SK-N-SH (cell line): ENCODE data around the gene BMP6. TPM values are rescaled to one million over a fixed set of nuclear protein-coding genes. Genes with fewer than 3 reads are reported as not detected.

Experiments
- CTCF ChIA-PET: fragments of 300-600, 350-600 bp; formaldehyde crosslinking; extraction: SDS; loops from one replicate; lab custom pipeline; 2021; lab: Yijun Ruan, JAX
- POLR2A ChIA-PET: fragments of 350-600 bp; sonication (Branson Sonifier 250); formaldehyde crosslinking; extraction: SDS; loops from one replicate; lab custom pipeline; 2020; ENCODE audit warnings: antibody characterized with exemption, inconsistent platforms; lab: Yijun Ruan, JAX
- DNase-seq: peaks from one replicate; pipeline ENCODE4 v3.0.0; 2012
- H2AFZ ChIP-seq: fragments of 200-600 bp; sonication (generic); 2 replicates; pipeline ENCODE4 v1.8.1; 2016; ENCODE audit warnings: antibody characterized with exemption, mild to moderate bottlenecking, low read depth
- H3F3A ChIP-seq: fragments of 200-600 bp; sonication (generic); replicated peaks from 2 replicates; pipeline ENCODE3; 2016; ENCODE audit warnings: antibody characterized with exemption, mild to moderate bottlenecking; ENCODE audit not compliant: insufficient read depth
- H3K27ac ChIP-seq, 2 experiments: fragments of 200-500 bp in 1 of 2; fragments of 200-600 bp in 1 of 2; sonication (Bioruptor generic) in 1 of 2; sonication (generic), shearing (Covaris generic) in 1 of 2; 2 replicates each; pipeline versions ENCODE4 v1.5.1 to v1.6.1; 2014 to 2016; ENCODE audit warnings: low read depth in 2 of 2, inconsistent platforms in 1 of 2, low read length in 1 of 2, mild to moderate bottlenecking in 1 of 2, mixed read lengths in 1 of 2
- H3K27me3 ChIP-seq: fragments of 200-600 bp; sonication (generic), shearing (Covaris generic); 2 replicates; pipeline ENCODE4 v1.6.1; 2016; ENCODE audit warnings: mixed run types; ENCODE audit not compliant: insufficient read depth
- H3K36me3 ChIP-seq, 2 experiments: fragments of 200-500 bp in 1 of 2; fragments of 200-600 bp in 1 of 2; sonication (Bioruptor generic) in 1 of 2; sonication (generic) in 1 of 2; replicated peaks in 1 of 2; 2 replicates each; pipeline versions ENCODE3 to v1.5.1; 2014 to 2016; ENCODE audit warnings: low read length in 1 of 2, mild to moderate bottlenecking in 1 of 2; ENCODE audit not compliant: insufficient read depth in 2 of 2, control insufficient read depth in 1 of 2
- H3K4me1 ChIP-seq, 2 experiments: fragments of 200-500 bp in 1 of 2; fragments of 200-600 bp in 1 of 2; sonication (Bioruptor generic) in 1 of 2; sonication (generic), shearing (Covaris generic) in 1 of 2; 2 replicates each; pipeline versions ENCODE4 v1.5.1 to v1.6.1; 2014 to 2016; ENCODE audit warnings: low read depth in 1 of 2, low read length in 1 of 2, mixed run types in 1 of 2; ENCODE audit not compliant: insufficient read depth in 2 of 2, control insufficient read depth in 1 of 2
- H3K4me2 ChIP-seq: fragments of 200-600 bp; sonication (generic), shearing (Covaris generic); 2 replicates; pipeline ENCODE4 v1.6.1; 2017; ENCODE audit warnings: mixed run types
- H3K4me3 ChIP-seq, 2 experiments: fragments of 200-500 bp in 1 of 2; fragments of 200-600 bp in 1 of 2; sonication (Bioruptor generic) in 1 of 2; sonication (generic), shearing (Covaris generic) in 1 of 2; 2 replicates each; pipeline versions ENCODE4 v1.5.1 to v1.8.1; 2014 to 2016; ENCODE audit warnings: low read depth in 2 of 2, inconsistent platforms in 1 of 2, low read length in 1 of 2, mild to moderate bottlenecking in 1 of 2, mixed read lengths in 1 of 2, moderate library complexity in 1 of 2
- H3K79me2 ChIP-seq: fragments of 200-600 bp; sonication (generic); 2 replicates; pipeline ENCODE4 v1.8.1; 2017; ENCODE audit warnings: mild to moderate bottlenecking; ENCODE audit not compliant: insufficient read depth
- H3K9ac ChIP-seq: fragments of 200-600 bp; sonication (generic); 2 replicates; pipeline ENCODE4 v1.6.1; 2017; ENCODE audit warnings: mixed run types
- H3K9me2 ChIP-seq: fragments of 200-600 bp; sonication (generic); 2 replicates; pipeline ENCODE4 v1.6.1; 2017; ENCODE audit warnings: mixed run types
- H3K9me3 ChIP-seq: fragments of 200-600 bp; sonication (generic); 2 replicates; pipeline ENCODE4 v1.6.1; 2017; ENCODE audit warnings: mixed run types, mild to moderate bottlenecking, moderate library complexity
- H4K20me1 ChIP-seq: fragments of 200-600 bp; sonication (generic); 2 replicates; pipeline ENCODE4 v1.6.1; 2017; ENCODE audit warnings: mild to moderate bottlenecking, mixed run types; ENCODE audit not compliant: insufficient read depth
- EP300 ChIP-seq, 2 experiments: IDR thresholded peaks; 2 replicates each; pipeline versions ENCODE4 v1.4.0 to v1.6.1; 2012; ENCODE audit warnings: borderline replicate concordance in 1 of 2, low read depth in 1 of 2, low read length in 1 of 2
- EZH2phosphoT487 ChIP-seq: fragments of 200-600 bp; sonication (generic); IDR thresholded peaks from 2 replicates; pipeline ENCODE4 v1.6.1; 2017; ENCODE audit warnings: low read depth, mixed run types, mild to moderate bottlenecking, antibody characterized with exemption, moderate library complexity, borderline replicate concordance
- FOXJ3 ChIP-seq: sonication (generic); formaldehyde crosslinking; IDR thresholded peaks from 2 replicates; pipeline ENCODE4 v1.5.1; 2020; ENCODE audit warnings: mild to moderate bottlenecking, missing genetic modification reagents
- IRF3 ChIP-seq: fragments of 150-350 bp; IDR thresholded peaks from 2 replicates; pipeline ENCODE4 v1.6.1; 2016; ENCODE audit warnings: mild to moderate bottlenecking, low read depth, low read length
- NFIC ChIP-seq: IDR thresholded peaks from 2 replicates; pipeline ENCODE4 v1.4.0; 2012; ENCODE audit warnings: borderline replicate concordance
- NRF1 ChIP-seq: IDR thresholded peaks from 2 replicates; pipeline ENCODE4 v1.6.1; 2012; ENCODE audit warnings: low read depth, mild to moderate bottlenecking, low read length
- RFX5 ChIP-seq: IDR thresholded peaks from 2 replicates; pipeline ENCODE4 v1.6.1; 2012; ENCODE audit warnings: mild to moderate bottlenecking, improper control_type of control experiment, low read length
- TCF12 ChIP-seq: IDR thresholded peaks from 2 replicates; pipeline ENCODE4 v1.4.0; 2012
- ZBTB33 ChIP-seq: IDR thresholded peaks from 2 replicates; pipeline ENCODE4 v1.4.0; 2012; ENCODE audit warnings: low read depth, borderline replicate concordance
- WGBS: methylation state at CpG from one replicate; pipeline ENCODE4 v1.1.6; 2017; ENCODE audit warnings: low lambda C conversion rate; 5-methylcytosine and 5-hydroxymethylcytosine counted together
- polyA plus RNA-seq, 3 experiments: library from polyadenylated mRNA; depleted of rRNA; stranded (reverse); fragments of >200 nt; gene quantifications; 2 replicates each; pipeline ENCODE4 v1.2.3, GENCODE V29; 2012
- TF ChIP-seq, protein P1 (sequence below): IDR thresholded peaks from 2 replicates; pipeline ENCODE4 v1.4.0; 2012; ENCODE audit warnings: low read depth, borderline replicate concordance
- TF ChIP-seq, protein P2 (sequence below): IDR thresholded peaks from 2 replicates; pipeline ENCODE4 v1.6.1; 2012; ENCODE audit warnings: mild to moderate bottlenecking, low read depth, low read length, moderate library complexity

Gene BMP6
- polyA plus RNA-seq, 1 of the 3 experiments (the other 2 are of a cell fraction): not detected

DNA sequence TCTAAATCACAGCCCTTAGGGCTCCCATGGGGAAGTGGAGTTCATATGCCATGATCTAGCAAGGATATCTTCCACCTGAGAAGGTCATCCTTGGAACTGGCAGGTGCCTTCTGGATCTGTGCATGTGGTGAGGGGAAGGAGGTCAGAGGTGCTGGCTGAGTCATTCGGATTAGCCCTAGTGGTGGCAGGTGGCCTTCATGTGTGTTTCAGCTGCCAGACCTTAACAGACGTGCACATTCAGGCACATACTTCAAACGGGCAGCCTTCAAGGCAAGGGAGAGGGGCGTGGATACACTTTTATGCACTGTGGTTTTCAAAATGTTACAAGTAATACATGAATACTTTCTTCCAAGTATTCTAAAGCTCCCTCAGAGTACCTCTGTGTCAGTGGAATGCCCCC lies 51.2 kb downstream of the BMP6 start:
- H3K9me3 ChIP-seq: no peaks in the 10 kb centered on the region
- no peak overlapping the region for H3K9ac ChIP-seq
- no peaks in the 10 kb centered on the region for H3K36me3 ChIP-seq
- no peak for TF ChIP-seq EZH2phosphoT487
- TF ChIP-seq, protein P1, sequence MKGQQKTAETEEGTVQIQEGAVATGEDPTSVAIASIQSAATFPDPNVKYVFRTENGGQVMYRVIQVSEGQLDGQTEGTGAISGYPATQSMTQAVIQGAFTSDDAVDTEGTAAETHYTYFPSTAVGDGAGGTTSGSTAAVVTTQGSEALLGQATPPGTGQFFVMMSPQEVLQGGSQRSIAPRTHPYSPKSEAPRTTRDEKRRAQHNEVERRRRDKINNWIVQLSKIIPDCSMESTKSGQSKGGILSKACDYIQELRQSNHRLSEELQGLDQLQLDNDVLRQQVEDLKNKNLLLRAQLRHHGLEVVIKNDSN: no peak
- WGBS: 16% methylated on average over 4 of the region's 4 CpGs
- no peak overlapping the region for H3K4me2 ChIP-seq
- H3K4me3 ChIP-seq: no peak overlapping the region
- H3K79me2 ChIP-seq: no peaks in the 10 kb centered on the region
- peaks cover 57% of the 10 kb centered on the region; the same call in 1 of the 2 replicates for H3K27me3 ChIP-seq
- no peak overlapping the region for H3K27ac ChIP-seq
- ChIA-PET CTCF (no interaction called here), POLR2A (no interaction called here)
- no peaks in the 10 kb centered on the region for H3K9me2 ChIP-seq
- no peaks in the 10 kb centered on the region for H3K4me1 ChIP-seq
- DNase-seq: no peak
- H3F3A ChIP-seq: no peaks in the 10 kb centered on the region
- no peak overlapping the region for H2AFZ ChIP-seq
- no peaks in the 10 kb centered on the region for H4K20me1 ChIP-seq

DNA sequence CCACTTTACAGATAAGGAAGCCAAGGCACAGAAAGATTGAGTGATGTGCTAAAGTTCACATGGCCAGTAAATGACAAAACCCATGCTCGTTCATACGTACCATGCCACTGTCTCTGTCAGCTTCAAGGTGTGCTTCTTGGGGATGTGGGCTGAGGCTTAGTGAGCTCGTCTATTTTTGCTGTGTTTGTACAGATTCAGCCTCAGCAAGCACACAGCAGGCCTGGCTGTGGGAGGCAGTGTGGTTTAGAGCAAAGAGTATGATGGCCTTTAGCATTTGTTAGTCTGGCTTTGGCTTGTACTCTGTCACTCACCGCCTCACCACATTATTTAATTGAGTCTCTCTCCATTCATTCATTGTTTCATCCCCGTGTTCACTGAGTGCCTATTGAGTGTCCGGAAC lies 55.3 kb downstream of the BMP6 start:
- no peaks in the 10 kb centered on the region for H3K9me3 ChIP-seq
- H3K4me3 ChIP-seq: no peak overlapping the region
- H3K9me2 ChIP-seq: no peaks in the 10 kb centered on the region
- no peaks in the 10 kb centered on the region for H3K4me1 ChIP-seq
- no peaks in the 10 kb centered on the region for H3K36me3 ChIP-seq
- POLR2A ChIA-PET: no interaction called here
- DNase-seq: no peak
- peaks cover 52% of the 10 kb centered on the region; the same call in 1 of the 2 replicates for H3K27me3 ChIP-seq
- H3K79me2 ChIP-seq: no peaks in the 10 kb centered on the region
- no peak for TF ChIP-seq FOXJ3 (CRISPR knock-in tag)
- TF ChIP-seq RFX5: no peak
- no peak for TF ChIP-seq EP300 (IDR thresholded peaks at IDR 0.05; ENCODE audit: borderline replicate concordance in 1 of 2, low read depth in 1 of 2, low read length in 1 of 2)
- TF ChIP-seq TCF12: no peak
- no peak for TF ChIP-seq NRF1
- no peak for TF ChIP-seq ZBTB33
- no peak for TF ChIP-seq IRF3
- TF ChIP-seq, protein P2, sequence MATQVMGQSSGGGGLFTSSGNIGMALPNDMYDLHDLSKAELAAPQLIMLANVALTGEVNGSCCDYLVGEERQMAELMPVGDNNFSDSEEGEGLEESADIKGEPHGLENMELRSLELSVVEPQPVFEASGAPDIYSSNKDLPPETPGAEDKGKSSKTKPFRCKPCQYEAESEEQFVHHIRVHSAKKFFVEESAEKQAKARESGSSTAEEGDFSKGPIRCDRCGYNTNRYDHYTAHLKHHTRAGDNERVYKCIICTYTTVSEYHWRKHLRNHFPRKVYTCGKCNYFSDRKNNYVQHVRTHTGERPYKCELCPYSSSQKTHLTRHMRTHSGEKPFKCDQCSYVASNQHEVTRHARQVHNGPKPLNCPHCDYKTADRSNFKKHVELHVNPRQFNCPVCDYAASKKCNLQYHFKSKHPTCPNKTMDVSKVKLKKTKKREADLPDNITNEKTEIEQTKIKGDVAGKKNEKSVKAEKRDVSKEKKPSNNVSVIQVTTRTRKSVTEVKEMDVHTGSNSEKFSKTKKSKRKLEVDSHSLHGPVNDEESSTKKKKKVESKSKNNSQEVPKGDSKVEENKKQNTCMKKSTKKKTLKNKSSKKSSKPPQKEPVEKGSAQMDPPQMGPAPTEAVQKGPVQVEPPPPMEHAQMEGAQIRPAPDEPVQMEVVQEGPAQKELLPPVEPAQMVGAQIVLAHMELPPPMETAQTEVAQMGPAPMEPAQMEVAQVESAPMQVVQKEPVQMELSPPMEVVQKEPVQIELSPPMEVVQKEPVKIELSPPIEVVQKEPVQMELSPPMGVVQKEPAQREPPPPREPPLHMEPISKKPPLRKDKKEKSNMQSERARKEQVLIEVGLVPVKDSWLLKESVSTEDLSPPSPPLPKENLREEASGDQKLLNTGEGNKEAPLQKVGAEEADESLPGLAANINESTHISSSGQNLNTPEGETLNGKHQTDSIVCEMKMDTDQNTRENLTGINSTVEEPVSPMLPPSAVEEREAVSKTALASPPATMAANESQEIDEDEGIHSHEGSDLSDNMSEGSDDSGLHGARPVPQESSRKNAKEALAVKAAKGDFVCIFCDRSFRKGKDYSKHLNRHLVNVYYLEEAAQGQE: no peak
- no peak for TF ChIP-seq NFIC
- 20% methylated on average over 6 of the region's 6 CpGs for WGBS
- no peaks in the 10 kb centered on the region for H4K20me1 ChIP-seq
- H3K9ac ChIP-seq: no peak overlapping the region
- H3K4me2 ChIP-seq: no peak overlapping the region
- no peak overlapping the region for H3K27ac ChIP-seq
- CTCF ChIA-PET: no interaction called here
- H3F3A ChIP-seq: no peaks in the 10 kb centered on the region
- H2AFZ ChIP-seq: no peak overlapping the region
